GM23338 (cell line): ENCODE measurements around the gene SPON2. TPM values are rescaled to one million over a fixed set of nuclear protein-coding genes. Genes with fewer than 3 reads are reported as not detected.

Experiments used
- ATAC-seq: fragments of 200-7000 bp; cut with Tn5 transposase; 3 replicates; pipeline ENCODE4 v1.9.1; 2020
- DNase-seq: peaks from one replicate; pipeline ENCODE4 v3.0.0-alpha.2; 2015; ENCODE audit warnings: low spot score
- H2AFZ ChIP-seq: fragments of 200-600 bp; sonication (generic); 2 replicates; pipeline ENCODE4 v1.8.0; 2016; ENCODE audit warnings: antibody characterized with exemption, mild to moderate bottlenecking, moderate library complexity
- H3F3A ChIP-seq: fragments of 200-600 bp; sonication (generic); replicated peaks from 2 replicates; pipeline ENCODE4 v1.8.0; 2017; ENCODE audit warnings: antibody characterized with exemption, mixed run types, low read depth
- H3K27ac ChIP-seq: fragments of 200-600 bp; sonication (generic); 2 replicates; pipeline ENCODE4 v1.6.1; 2016; ENCODE audit warnings: low read depth
- H3K27me3 ChIP-seq: fragments of 200-600 bp; sonication (generic); 2 replicates; pipeline ENCODE4 v1.8.0; 2016; ENCODE audit warnings: mild to moderate bottlenecking, mixed run types, moderate library complexity; ENCODE audit not compliant: insufficient read depth
- H3K36me3 ChIP-seq: fragments of 200-600 bp; sonication (generic); 2 replicates; pipeline ENCODE4 v1.8.0; 2016; ENCODE audit warnings: mild to moderate bottlenecking; ENCODE audit not compliant: insufficient read depth
- H3K4me1 ChIP-seq: fragments of 200-600 bp; sonication (generic); 2 replicates; pipeline ENCODE4 v1.8.0; 2016; ENCODE audit warnings: mild to moderate bottlenecking, moderate library complexity; ENCODE audit not compliant: insufficient read depth
- H3K4me2 ChIP-seq: fragments of 200-600 bp; sonication (generic); 2 replicates; pipeline ENCODE4 v1.7.1; 2017; ENCODE audit warnings: mixed run types
- H3K4me3 ChIP-seq: fragments of 200-600 bp; sonication (generic); 2 replicates; pipeline ENCODE4 v1.6.1; 2016; ENCODE audit warnings: mixed run types
- H3K79me2 ChIP-seq: fragments of 200-600 bp; sonication (generic); replicated peaks from 2 replicates; pipeline ENCODE4 v1.8.0; 2017; ENCODE audit warnings: mild to moderate bottlenecking; ENCODE audit not compliant: insufficient read depth
- H3K9me2 ChIP-seq: fragments of 200-600 bp; sonication (generic); 2 replicates; pipeline ENCODE4 v1.8.0; 2017; ENCODE audit not compliant: insufficient read depth
- H4K20me1 ChIP-seq: fragments of 200-600 bp; sonication (generic); replicated peaks from 2 replicates; pipeline ENCODE4 v1.8.0; 2017; ENCODE audit warnings: mild to moderate bottlenecking; ENCODE audit not compliant: insufficient read depth
- H3K27ac Mint-ChIP-seq: 2 replicates; pipeline ENCODE4 v1.8.0; 2020; ENCODE audit warnings: inconsistent platforms, mild to moderate bottlenecking, moderate library complexity, mixed read lengths
- H3K27me3 Mint-ChIP-seq: 3 replicates; pipeline ENCODE4 v1.8.0; 2022; ENCODE audit warnings: low read depth, mild to moderate bottlenecking, moderate library complexity, mixed read lengths, inconsistent platforms; ENCODE audit not compliant: insufficient read depth, poor library complexity
- H3K36me3 Mint-ChIP-seq: 3 replicates; pipeline ENCODE4 v1.8.0; 2021; ENCODE audit warnings: low read depth, mild to moderate bottlenecking, inconsistent platforms, moderate library complexity, mixed read lengths
- H3K4me1 Mint-ChIP-seq: 3 replicates; pipeline ENCODE4 v1.8.0; 2020; ENCODE audit warnings: mild to moderate bottlenecking, inconsistent platforms, mixed read lengths
- H3K4me3 Mint-ChIP-seq: 3 replicates; pipeline ENCODE4 v1.8.0; 2021; ENCODE audit warnings: moderate library complexity, mild to moderate bottlenecking, inconsistent platforms, mixed read lengths
- H3K9me3 Mint-ChIP-seq: 3 replicates; pipeline ENCODE4 v1.8.0; 2020; ENCODE audit warnings: moderate library complexity, mild to moderate bottlenecking, inconsistent platforms, mixed read lengths
- CREB1 ChIP-seq: fragments of 250-450 bp; sonication (Bioruptor Pico); IDR thresholded peaks from 2 replicates; pipeline ENCODE4 v1.5.0; 2020; ENCODE audit warnings: low read depth, mild to moderate bottlenecking, moderate library complexity
- EZH2 ChIP-seq: fragments of 200-600 bp; sonication (generic); IDR thresholded peaks from one replicate; pipeline ENCODE4 v1.8.0; 2017; ENCODE audit warnings: antibody characterized with exemption, mild to moderate bottlenecking, low read depth; ENCODE audit not compliant: unreplicated experiment
- EZH2phosphoT487 ChIP-seq: fragments of 200-600 bp; sonication (generic); IDR thresholded peaks from one replicate; pipeline ENCODE4 v1.8.1; 2018; ENCODE audit warnings: antibody characterized with exemption; ENCODE audit not compliant: unreplicated experiment
- JUNB ChIP-seq: IDR thresholded peaks from one replicate; pipeline ENCODE4 v1.6.1; 2016; ENCODE audit warnings: antibody characterized with exemption; ENCODE audit not compliant: unreplicated experiment
- NANOG ChIP-seq: IDR thresholded peaks from 2 replicates; pipeline ENCODE4 v1.6.1; 2016; ENCODE audit warnings: antibody characterized with exemption, borderline replicate concordance
- POLR2AphosphoS5 ChIP-seq: IDR thresholded peaks from 2 replicates; pipeline ENCODE4 v1.6.1; 2016; ENCODE audit warnings: antibody characterized with exemption, low read depth
- STAT1 ChIP-seq: IDR thresholded peaks from one replicate; pipeline ENCODE4 v1.6.1; 2016; ENCODE audit warnings: antibody characterized with exemption; ENCODE audit not compliant: unreplicated experiment
- ZNF114 ChIP-seq: fragments of 250-450 bp; sonication (Bioruptor Pico); IDR thresholded peaks from 2 replicates; pipeline ENCODE4 v1.5.0; 2020; ENCODE audit warnings: mild to moderate bottlenecking, moderate library complexity
- ZNF331 ChIP-seq: fragments of 250-450 bp; sonication (Bioruptor Pico); IDR thresholded peaks from 2 replicates; pipeline ENCODE4 v1.5.0; 2020; ENCODE audit warnings: low read depth, mild to moderate bottlenecking, moderate library complexity
- polyA plus RNA-seq: library from polyadenylated mRNA; unstranded; fragments of >200 nt; fragmentation: Nextera tagmentation; extraction: Ambion mirVana; gene quantifications from 2 replicates; pipeline ENCODE4 v1.2.1, GENCODE V29; 2016
- total RNA-seq: library from RNA; depleted of rRNA; stranded (reverse); fragments of >200 nt; shearing (Covaris generic); gene quantifications from 2 replicates; pipeline ENCODE4 v1.2.3, GENCODE V29; 2014
- TF ChIP-seq, protein P1 (sequence below): IDR thresholded peaks from 2 replicates; pipeline ENCODE4 v1.6.1; 2016; ENCODE audit warnings: antibody characterized with exemption
- TF ChIP-seq, protein P2 (sequence below), 2 experiments: fragments of 200-600 bp in 1 of 2; sonication (generic) in 1 of 2; conservative IDR thresholded peaks; 2 replicates each; pipeline versions ENCODE4 v1.5.1 to v1.6.1; 2016 to 2017; ENCODE audit warnings: antibody characterized with exemption in 2 of 2, low read depth in 2 of 2, mild to moderate bottlenecking in 2 of 2, moderate library complexity in 1 of 2
- TF ChIP-seq, protein P3 (sequence below): IDR thresholded peaks from one replicate; pipeline ENCODE4 v1.6.1; 2018; ENCODE audit warnings: antibody characterized with exemption; ENCODE audit not compliant: unreplicated experiment
- TF ChIP-seq, protein P4 (sequence below): fragments of 250-450 bp; sonication (Bioruptor Pico); IDR thresholded peaks from 2 replicates; pipeline ENCODE4 v1.5.0; 2020; ENCODE audit warnings: mild to moderate bottlenecking, moderate library complexity

The SPON2 gene
- total and polyA plus RNA-seq, 2 experiments from 2014 or later = 2.1 to 2.4 TPM

DNA sequence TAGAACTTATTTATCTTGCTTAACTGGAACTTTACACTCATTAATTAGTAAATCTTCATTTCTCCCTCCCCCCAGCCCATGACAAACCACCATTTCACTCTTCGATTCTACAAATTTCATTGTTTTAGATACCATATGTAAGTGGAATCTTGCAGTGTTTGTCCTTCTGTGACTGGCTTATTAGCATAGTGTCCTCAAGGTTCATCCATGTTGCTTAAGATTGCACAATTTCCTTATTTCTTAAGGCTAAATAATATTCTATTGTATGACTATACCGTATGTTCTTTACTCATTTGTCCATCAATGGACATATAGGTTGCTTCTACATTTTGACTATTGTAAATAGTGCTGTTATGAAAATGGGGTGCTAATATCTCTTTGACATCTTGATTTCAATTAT is 34.5 kb downstream of the SPON2 start:
- no peak overlapping the region for H3K27ac Mint-ChIP-seq
- H3K27me3 Mint-ChIP-seq = peaks cover 2% of the 10 kb centered on the region
- H2AFZ ChIP-seq = no peak overlapping the region
- H3K4me2 ChIP-seq = no peak overlapping the region
- no peaks in the 10 kb centered on the region for H3K4me1 ChIP-seq
- H3K9me3 Mint-ChIP-seq = peaks cover 19% of the 10 kb centered on the region; the same call in 2 of the 3 replicates
- H3K4me1 Mint-ChIP-seq = no peaks in the 10 kb centered on the region
- no peak overlapping the region for H3K4me3 Mint-ChIP-seq
- no peak for ATAC-seq
- no peaks in the 10 kb centered on the region for H3F3A ChIP-seq
- TF ChIP-seq JUNB = no peak
- TF ChIP-seq POLR2AphosphoS5 = no peak
- TF ChIP-seq, protein P1, sequence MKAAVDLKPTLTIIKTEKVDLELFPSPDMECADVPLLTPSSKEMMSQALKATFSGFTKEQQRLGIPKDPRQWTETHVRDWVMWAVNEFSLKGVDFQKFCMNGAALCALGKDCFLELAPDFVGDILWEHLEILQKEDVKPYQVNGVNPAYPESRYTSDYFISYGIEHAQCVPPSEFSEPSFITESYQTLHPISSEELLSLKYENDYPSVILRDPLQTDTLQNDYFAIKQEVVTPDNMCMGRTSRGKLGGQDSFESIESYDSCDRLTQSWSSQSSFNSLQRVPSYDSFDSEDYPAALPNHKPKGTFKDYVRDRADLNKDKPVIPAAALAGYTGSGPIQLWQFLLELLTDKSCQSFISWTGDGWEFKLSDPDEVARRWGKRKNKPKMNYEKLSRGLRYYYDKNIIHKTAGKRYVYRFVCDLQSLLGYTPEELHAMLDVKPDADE = no peak
- no peak for TF ChIP-seq CREB1 (CRISPR knock-in tag)
- TF ChIP-seq STAT1 = no peak
- TF ChIP-seq, protein P2, sequence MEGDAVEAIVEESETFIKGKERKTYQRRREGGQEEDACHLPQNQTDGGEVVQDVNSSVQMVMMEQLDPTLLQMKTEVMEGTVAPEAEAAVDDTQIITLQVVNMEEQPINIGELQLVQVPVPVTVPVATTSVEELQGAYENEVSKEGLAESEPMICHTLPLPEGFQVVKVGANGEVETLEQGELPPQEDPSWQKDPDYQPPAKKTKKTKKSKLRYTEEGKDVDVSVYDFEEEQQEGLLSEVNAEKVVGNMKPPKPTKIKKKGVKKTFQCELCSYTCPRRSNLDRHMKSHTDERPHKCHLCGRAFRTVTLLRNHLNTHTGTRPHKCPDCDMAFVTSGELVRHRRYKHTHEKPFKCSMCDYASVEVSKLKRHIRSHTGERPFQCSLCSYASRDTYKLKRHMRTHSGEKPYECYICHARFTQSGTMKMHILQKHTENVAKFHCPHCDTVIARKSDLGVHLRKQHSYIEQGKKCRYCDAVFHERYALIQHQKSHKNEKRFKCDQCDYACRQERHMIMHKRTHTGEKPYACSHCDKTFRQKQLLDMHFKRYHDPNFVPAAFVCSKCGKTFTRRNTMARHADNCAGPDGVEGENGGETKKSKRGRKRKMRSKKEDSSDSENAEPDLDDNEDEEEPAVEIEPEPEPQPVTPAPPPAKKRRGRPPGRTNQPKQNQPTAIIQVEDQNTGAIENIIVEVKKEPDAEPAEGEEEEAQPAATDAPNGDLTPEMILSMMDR (conservative IDR thresholded peaks at IDR 0.05; ENCODE audit: low read depth in 2 of 2) = no peak
- no peak for TF ChIP-seq ZNF331 (CRISPR knock-in tag)
- no peak for TF ChIP-seq EZH2
- TF ChIP-seq EZH2phosphoT487 = no peak
- TF ChIP-seq ZNF114 (CRISPR knock-in tag) = no peak
- TF ChIP-seq, protein P3, sequence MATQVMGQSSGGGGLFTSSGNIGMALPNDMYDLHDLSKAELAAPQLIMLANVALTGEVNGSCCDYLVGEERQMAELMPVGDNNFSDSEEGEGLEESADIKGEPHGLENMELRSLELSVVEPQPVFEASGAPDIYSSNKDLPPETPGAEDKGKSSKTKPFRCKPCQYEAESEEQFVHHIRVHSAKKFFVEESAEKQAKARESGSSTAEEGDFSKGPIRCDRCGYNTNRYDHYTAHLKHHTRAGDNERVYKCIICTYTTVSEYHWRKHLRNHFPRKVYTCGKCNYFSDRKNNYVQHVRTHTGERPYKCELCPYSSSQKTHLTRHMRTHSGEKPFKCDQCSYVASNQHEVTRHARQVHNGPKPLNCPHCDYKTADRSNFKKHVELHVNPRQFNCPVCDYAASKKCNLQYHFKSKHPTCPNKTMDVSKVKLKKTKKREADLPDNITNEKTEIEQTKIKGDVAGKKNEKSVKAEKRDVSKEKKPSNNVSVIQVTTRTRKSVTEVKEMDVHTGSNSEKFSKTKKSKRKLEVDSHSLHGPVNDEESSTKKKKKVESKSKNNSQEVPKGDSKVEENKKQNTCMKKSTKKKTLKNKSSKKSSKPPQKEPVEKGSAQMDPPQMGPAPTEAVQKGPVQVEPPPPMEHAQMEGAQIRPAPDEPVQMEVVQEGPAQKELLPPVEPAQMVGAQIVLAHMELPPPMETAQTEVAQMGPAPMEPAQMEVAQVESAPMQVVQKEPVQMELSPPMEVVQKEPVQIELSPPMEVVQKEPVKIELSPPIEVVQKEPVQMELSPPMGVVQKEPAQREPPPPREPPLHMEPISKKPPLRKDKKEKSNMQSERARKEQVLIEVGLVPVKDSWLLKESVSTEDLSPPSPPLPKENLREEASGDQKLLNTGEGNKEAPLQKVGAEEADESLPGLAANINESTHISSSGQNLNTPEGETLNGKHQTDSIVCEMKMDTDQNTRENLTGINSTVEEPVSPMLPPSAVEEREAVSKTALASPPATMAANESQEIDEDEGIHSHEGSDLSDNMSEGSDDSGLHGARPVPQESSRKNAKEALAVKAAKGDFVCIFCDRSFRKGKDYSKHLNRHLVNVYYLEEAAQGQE = no peak
- no peak for TF ChIP-seq NANOG
- TF ChIP-seq, protein P4, sequence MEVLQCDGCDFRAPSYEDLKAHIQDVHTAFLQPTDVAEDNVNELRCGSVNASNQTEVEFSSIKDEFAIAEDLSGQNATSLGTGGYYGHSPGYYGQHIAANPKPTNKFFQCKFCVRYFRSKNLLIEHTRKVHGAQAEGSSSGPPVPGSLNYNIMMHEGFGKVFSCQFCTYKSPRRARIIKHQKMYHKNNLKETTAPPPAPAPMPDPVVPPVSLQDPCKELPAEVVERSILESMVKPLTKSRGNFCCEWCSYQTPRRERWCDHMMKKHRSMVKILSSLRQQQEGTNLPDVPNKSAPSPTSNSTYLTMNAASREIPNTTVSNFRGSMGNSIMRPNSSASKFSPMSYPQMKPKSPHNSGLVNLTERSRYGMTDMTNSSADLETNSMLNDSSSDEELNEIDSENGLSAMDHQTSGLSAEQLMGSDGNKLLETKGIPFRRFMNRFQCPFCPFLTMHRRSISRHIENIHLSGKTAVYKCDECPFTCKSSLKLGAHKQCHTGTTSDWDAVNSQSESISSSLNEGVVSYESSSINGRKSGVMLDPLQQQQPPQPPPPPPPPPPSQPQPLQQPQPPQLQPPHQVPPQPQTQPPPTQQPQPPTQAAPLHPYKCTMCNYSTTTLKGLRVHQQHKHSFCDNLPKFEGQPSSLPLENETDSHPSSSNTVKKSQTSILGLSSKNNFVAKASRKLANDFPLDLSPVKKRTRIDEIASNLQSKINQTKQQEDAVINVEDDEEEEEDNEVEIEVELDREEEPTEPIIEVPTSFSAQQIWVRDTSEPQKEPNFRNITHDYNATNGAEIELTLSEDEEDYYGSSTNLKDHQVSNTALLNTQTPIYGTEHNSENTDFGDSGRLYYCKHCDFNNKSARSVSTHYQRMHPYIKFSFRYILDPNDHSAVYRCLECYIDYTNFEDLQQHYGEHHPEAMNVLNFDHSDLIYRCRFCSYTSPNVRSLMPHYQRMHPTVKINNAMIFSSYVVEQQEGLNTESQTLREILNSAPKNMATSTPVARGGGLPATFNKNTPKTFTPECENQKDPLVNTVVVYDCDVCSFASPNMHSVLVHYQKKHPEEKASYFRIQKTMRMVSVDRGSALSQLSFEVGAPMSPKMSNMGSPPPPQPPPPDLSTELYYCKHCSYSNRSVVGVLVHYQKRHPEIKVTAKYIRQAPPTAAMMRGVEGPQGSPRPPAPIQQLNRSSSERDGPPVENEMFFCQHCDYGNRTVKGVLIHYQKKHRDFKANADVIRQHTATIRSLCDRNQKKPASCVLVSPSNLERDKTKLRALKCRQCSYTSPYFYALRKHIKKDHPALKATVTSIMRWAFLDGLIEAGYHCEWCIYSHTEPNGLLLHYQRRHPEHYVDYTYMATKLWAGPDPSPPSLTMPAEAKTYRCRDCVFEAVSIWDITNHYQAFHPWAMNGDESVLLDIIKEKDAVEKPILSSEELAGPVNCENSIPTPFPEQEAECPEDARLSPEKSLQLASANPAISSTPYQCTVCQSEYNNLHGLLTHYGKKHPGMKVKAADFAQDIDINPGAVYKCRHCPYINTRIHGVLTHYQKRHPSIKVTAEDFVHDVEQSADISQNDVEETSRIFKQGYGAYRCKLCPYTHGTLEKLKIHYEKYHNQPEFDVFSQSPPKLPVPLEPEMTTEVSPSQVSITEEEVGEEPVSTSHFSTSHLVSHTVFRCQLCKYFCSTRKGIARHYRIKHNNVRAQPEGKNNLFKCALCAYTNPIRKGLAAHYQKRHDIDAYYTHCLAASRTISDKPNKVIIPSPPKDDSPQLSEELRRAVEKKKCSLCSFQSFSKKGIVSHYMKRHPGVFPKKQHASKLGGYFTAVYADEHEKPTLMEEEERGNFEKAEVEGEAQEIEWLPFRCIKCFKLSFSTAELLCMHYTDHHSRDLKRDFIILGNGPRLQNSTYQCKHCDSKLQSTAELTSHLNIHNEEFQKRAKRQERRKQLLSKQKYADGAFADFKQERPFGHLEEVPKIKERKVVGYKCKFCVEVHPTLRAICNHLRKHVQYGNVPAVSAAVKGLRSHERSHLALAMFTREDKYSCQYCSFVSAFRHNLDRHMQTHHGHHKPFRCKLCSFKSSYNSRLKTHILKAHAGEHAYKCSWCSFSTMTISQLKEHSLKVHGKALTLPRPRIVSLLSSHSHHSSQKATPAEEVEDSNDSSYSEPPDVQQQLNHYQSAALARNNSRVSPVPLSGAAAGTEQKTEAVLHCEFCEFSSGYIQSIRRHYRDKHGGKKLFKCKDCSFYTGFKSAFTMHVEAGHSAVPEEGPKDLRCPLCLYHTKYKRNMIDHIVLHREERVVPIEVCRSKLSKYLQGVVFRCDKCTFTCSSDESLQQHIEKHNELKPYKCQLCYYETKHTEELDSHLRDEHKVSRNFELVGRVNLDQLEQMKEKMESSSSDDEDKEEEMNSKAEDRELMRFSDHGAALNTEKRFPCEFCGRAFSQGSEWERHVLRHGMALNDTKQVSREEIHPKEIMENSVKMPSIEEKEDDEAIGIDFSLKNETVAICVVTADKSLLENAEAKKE = no peak
- peaks cover 3% of the 10 kb centered on the region; the same call in 1 of the 3 replicates for H3K36me3 Mint-ChIP-seq
- H3K79me2 ChIP-seq = no peaks in the 10 kb centered on the region
- no peaks in the 10 kb centered on the region for H3K27me3 ChIP-seq
- no peaks in the 10 kb centered on the region for H3K9me2 ChIP-seq
- no peak overlapping the region for H3K4me3 ChIP-seq
- no peak for DNase-seq
- no peaks in the 10 kb centered on the region for H4K20me1 ChIP-seq
- H3K27ac ChIP-seq = no peak overlapping the region
- H3K36me3 ChIP-seq = no peaks in the 10 kb centered on the region
